ENCODE measurements around the gene ITGBL1.

DNA sequence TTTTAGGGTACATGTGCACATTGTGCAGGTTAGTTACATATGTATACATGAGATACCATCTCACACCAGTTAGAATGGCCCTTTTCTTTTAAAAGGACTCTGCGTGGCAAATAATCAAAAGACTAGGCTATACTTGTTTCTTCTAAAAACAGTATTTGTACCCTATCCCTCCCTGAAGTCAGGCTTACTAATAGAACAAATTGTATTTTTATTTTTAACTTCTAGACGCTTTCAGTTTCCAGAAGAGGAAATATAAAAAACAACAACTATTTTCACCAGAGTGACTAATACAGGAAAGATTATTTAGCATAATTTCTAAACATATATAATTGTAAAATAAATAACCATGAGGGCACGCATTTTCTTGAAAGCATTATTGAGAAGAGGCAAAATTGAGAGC, 83.6 kb downstream of the ITGBL1 start:
- TF ChIP-seq POU5F1 (IDR thresholded peaks at IDR 0.05; ENCODE audit: low read depth, low read length) (no peak), CEBPB (IDR thresholded peaks at IDR 0.05; ENCODE audit: low read depth, low read length) (no peak), RFX5 (IDR thresholded peaks at IDR 0.05; ENCODE audit: borderline replicate concordance, low read depth, low read length) (no peak), EP300 (IDR thresholded peaks at IDR 0.05; ENCODE audit: borderline replicate concordance in 1 of 2, low read depth in 2 of 2, low read length in 2 of 2) (no peak), EZH2 (IDR thresholded peaks at IDR 0.05; ENCODE audit: low read depth, low read length, severe bottlenecking) (no peak), RBBP5 (IDR thresholded peaks at IDR 0.05; ENCODE audit: borderline replicate concordance, low read depth, low read length) (no peak), GABPA (IDR thresholded peaks at IDR 0.05; ENCODE audit: borderline replicate concordance, insufficient read depth, low read length) (no peak)
- TF ChIP-seq, protein P1, sequence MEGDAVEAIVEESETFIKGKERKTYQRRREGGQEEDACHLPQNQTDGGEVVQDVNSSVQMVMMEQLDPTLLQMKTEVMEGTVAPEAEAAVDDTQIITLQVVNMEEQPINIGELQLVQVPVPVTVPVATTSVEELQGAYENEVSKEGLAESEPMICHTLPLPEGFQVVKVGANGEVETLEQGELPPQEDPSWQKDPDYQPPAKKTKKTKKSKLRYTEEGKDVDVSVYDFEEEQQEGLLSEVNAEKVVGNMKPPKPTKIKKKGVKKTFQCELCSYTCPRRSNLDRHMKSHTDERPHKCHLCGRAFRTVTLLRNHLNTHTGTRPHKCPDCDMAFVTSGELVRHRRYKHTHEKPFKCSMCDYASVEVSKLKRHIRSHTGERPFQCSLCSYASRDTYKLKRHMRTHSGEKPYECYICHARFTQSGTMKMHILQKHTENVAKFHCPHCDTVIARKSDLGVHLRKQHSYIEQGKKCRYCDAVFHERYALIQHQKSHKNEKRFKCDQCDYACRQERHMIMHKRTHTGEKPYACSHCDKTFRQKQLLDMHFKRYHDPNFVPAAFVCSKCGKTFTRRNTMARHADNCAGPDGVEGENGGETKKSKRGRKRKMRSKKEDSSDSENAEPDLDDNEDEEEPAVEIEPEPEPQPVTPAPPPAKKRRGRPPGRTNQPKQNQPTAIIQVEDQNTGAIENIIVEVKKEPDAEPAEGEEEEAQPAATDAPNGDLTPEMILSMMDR (IDR thresholded peaks at IDR 0.05; ENCODE audit: control extremely low read depth in 1 of 3, insufficient read depth in 1 of 3, low read depth in 1 of 3, low read length in 3 of 3), result no peak
- TF ChIP-seq, protein P2, sequence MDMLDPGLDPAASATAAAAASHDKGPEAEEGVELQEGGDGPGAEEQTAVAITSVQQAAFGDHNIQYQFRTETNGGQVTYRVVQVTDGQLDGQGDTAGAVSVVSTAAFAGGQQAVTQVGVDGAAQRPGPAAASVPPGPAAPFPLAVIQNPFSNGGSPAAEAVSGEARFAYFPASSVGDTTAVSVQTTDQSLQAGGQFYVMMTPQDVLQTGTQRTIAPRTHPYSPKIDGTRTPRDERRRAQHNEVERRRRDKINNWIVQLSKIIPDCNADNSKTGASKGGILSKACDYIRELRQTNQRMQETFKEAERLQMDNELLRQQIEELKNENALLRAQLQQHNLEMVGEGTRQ (IDR thresholded peaks at IDR 0.05; ENCODE audit: low read length), result no peak
